Measurements from ENCODE around the gene RTBDN. TPM values are rescaled to one million over a fixed set of nuclear protein-coding genes. Genes with fewer than 3 reads are reported as not detected.

RTBDN gene
- polyA plus RNA-seq, 1 of the 3 experiments (the other 2 are of a cell fraction): 0.72 TPM

DNA sequence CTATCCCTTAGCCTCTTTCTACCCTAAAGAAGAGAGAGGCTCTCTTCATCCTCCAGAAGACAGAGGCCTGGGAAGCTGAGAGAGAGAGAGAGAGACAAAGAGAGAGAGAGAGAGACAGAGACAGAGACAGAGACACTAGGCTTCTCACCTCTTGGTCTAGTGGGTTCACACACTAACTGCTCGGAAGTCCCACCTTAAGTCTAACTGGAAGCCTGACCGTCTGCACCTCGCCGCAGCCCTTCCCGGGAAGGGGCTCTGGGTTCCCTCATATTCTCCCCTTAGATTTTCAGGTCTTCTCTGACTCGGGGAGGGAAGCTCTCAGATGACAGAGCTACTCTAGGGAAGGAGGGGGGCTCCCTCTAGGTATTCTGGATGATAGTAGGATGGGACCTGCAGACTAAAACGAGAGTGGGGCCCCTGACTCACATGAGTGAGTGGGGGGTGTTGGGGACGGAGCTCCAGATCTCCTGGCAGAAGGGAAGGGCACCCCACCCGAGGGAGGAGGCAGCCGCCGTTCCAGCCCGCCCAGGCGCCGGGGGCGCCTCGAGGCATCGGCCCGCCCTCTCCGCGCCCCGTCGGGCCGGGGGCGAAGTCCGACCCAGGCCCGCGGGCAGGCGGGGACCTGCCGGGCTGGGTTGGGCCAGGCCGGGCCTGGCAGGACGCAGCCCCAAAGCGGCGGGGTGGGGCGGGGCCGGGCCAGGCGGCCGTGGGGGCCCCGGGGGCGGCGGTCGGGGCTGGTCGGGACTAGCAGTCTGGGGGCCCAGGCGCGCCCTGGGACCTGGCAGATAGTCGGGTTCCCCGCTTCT, 45.1 kb downstream of the RTBDN start:
- Histone ChIP-seq H3K9me3 (no peaks in the 10 kb centered on the region), H3K4me2 (peak overlapping the region; percentile 88), H3F3A (replicated peaks; ENCODE audit: insufficient read depth) (peaks cover 60% of the 10 kb centered on the region), H3K79me2 (ENCODE audit: insufficient read depth) (peaks cover 20% of the 10 kb centered on the region), H3K9me2 (no peaks in the 10 kb centered on the region), H3K4me3 (ENCODE audit: low read depth in 2 of 2, low read length in 1 of 2) (peak overlapping the region; percentile 37 to 80; a peak in 3 of 4 replicates), H3K36me3 (replicated peaks in 1 of 2; ENCODE audit: control insufficient read depth in 1 of 2, insufficient read depth in 2 of 2, low read length in 1 of 2) (peaks cover 0 to 6% of the 10 kb centered on the region in 2 experiments), H2AFZ (ENCODE audit: low read depth) (peak overlapping the region; percentile 63; the same call in 1 of the 2 replicates), H3K4me1 (ENCODE audit: control insufficient read depth in 1 of 2, insufficient read depth in 2 of 2, low read depth in 1 of 2, low read length in 1 of 2) (peaks cover 38 to 58% of the 10 kb centered on the region in 2 experiments), H4K20me1 (ENCODE audit: insufficient read depth) (peaks cover 17% of the 10 kb centered on the region), H3K9ac (peak overlapping the region; percentile 95), H3K27me3 (ENCODE audit: insufficient read depth) (no peaks in the 10 kb centered on the region), H3K27ac (ENCODE audit: low read depth in 2 of 2, low read length in 1 of 2) (peak overlapping the region; percentile 96 to 97)
- no peak for DNase-seq
- TF ChIP-seq ELF1 (IDR thresholded peaks at IDR 0.05) (no peak), CHD2 (IDR thresholded peaks at IDR 0.05; ENCODE audit: low read length, partially characterized antibody) (no peak), FOXJ3 (CRISPR knock-in tag; IDR thresholded peaks at IDR 0.05) (no peak), SIN3A (IDR thresholded peaks at IDR 0.05; ENCODE audit: borderline replicate concordance, low read depth, low read length) (no peak), NRF1 (IDR thresholded peaks at IDR 0.05; ENCODE audit: low read depth, low read length) (no peak), GABPA (IDR thresholded peaks at IDR 0.05; ENCODE audit: low read depth) (no peak), MXI1 (IDR thresholded peaks at IDR 0.05; ENCODE audit: low read depth, low read length) (no peak)
- WGBS (ENCODE audit: low lambda C conversion rate): 11% methylated on average over 12 of the region's 46 CpGs
- ChIA-PET POLR2A (interaction anchor here (0.7 to 1.1 kb wide), 3 partner anchors 10 to 67 kb away, joined by 3 to 5 read pairs (median 4); no protein-coding TSS in a partner anchor), CTCF (interaction anchor here (1.1 to 17.1 kb wide), 5 partner anchors 12 to 58 kb away, joined by 3 to 321 read pairs (median 14); no protein-coding TSS in a partner anchor)

DNA sequence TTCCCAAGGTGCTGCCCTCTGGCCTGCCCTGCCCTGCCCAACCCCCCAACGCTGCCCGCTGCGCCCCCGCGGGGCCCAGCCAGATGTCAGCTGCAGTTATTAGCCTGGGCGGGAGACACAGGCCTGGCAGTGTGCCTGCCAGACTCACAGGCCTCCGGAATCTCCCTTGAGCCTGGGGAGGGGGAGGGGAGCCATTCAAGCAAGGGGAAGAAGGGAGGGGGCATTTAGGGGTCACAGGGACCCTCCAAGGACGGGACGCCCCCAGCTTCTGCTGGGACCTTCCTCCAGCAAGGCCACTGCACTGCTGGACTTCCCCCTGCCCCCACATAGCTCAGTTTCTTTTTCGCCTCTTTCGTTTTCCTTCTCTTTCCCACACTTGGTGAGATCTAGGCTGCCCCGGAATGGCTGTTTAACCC, 45.7 kb downstream of the RTBDN start:
- POLR2A ChIA-PET: interaction anchor here (0.7 to 1.1 kb wide), 4 partner anchors 10 to 66 kb away, joined by 3 to 5 read pairs (median 4); no protein-coding TSS in a partner anchor
- Histone ChIP-seq H3K36me3 (replicated peaks in 1 of 2; ENCODE audit: control insufficient read depth in 1 of 2, insufficient read depth in 2 of 2, low read length in 1 of 2) (peaks cover 0 to 6% of the 10 kb centered on the region in 2 experiments), H2AFZ (ENCODE audit: low read depth) (peak overlapping the region; percentile 53; the same call in 1 of the 2 replicates), H4K20me1 (ENCODE audit: insufficient read depth) (peaks cover 17% of the 10 kb centered on the region), H3K9me3 (no peaks in the 10 kb centered on the region), H3K9me2 (no peaks in the 10 kb centered on the region), H3K27ac (ENCODE audit: low read depth in 2 of 2, low read length in 1 of 2) (peak overlapping the region; percentile 96 to 97), H3K79me2 (ENCODE audit: insufficient read depth) (peaks cover 20% of the 10 kb centered on the region), H3K9ac (peak overlapping the region; percentile 66), H3K4me3 (ENCODE audit: low read depth in 2 of 2, low read length in 1 of 2) (peak overlapping the region; percentile 37 to 80; a peak in 2 of 4 replicates), H3K4me2 (peak overlapping the region; percentile 88), H3F3A (replicated peaks; ENCODE audit: insufficient read depth) (peaks cover 60% of the 10 kb centered on the region), H3K27me3 (ENCODE audit: insufficient read depth) (no peaks in the 10 kb centered on the region), H3K4me1 (ENCODE audit: control insufficient read depth in 1 of 2, insufficient read depth in 2 of 2, low read depth in 1 of 2, low read length in 1 of 2) (peaks cover 39 to 61% of the 10 kb centered on the region in 2 experiments)
- 3% methylated on average over 8 of the region's 12 CpGs for WGBS (ENCODE audit: low lambda C conversion rate)
- CTCF ChIA-PET: interaction anchor here (1.1 to 17.1 kb wide), 6 partner anchors 11 to 59 kb away, joined by 3 to 321 read pairs (median 9); no protein-coding TSS in a partner anchor
- DNase-seq: peak; percentile 88
- TF ChIP-seq SIN3A (IDR thresholded peaks at IDR 0.05; ENCODE audit: borderline replicate concordance, low read depth, low read length): no peak
- peak; percentile 92 for TF ChIP-seq TCF12 (IDR thresholded peaks at IDR 0.05)
- TF ChIP-seq, protein P1, sequence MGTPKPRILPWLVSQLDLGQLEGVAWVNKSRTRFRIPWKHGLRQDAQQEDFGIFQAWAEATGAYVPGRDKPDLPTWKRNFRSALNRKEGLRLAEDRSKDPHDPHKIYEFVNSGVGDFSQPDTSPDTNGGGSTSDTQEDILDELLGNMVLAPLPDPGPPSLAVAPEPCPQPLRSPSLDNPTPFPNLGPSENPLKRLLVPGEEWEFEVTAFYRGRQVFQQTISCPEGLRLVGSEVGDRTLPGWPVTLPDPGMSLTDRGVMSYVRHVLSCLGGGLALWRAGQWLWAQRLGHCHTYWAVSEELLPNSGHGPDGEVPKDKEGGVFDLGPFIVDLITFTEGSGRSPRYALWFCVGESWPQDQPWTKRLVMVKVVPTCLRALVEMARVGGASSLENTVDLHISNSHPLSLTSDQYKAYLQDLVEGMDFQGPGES (IDR thresholded peaks at IDR 0.05; ENCODE audit: low read depth, low read length): no peak
- TF ChIP-seq, protein P2, sequence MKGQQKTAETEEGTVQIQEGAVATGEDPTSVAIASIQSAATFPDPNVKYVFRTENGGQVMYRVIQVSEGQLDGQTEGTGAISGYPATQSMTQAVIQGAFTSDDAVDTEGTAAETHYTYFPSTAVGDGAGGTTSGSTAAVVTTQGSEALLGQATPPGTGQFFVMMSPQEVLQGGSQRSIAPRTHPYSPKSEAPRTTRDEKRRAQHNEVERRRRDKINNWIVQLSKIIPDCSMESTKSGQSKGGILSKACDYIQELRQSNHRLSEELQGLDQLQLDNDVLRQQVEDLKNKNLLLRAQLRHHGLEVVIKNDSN (IDR thresholded peaks at IDR 0.05; ENCODE audit: borderline replicate concordance, low read depth): no peak
- TF ChIP-seq RFX5 (IDR thresholded peaks at IDR 0.05; ENCODE audit: low read length): no peak
- TF ChIP-seq RAD21 (IDR thresholded peaks at IDR 0.05; ENCODE audit: low read length): peak; percentile 17; the same call in 1 of the 2 replicates
- no peak for TF ChIP-seq TAF1 (IDR thresholded peaks at IDR 0.05; ENCODE audit: borderline replicate concordance, low read depth, low read length)
- TF ChIP-seq, protein P3, sequence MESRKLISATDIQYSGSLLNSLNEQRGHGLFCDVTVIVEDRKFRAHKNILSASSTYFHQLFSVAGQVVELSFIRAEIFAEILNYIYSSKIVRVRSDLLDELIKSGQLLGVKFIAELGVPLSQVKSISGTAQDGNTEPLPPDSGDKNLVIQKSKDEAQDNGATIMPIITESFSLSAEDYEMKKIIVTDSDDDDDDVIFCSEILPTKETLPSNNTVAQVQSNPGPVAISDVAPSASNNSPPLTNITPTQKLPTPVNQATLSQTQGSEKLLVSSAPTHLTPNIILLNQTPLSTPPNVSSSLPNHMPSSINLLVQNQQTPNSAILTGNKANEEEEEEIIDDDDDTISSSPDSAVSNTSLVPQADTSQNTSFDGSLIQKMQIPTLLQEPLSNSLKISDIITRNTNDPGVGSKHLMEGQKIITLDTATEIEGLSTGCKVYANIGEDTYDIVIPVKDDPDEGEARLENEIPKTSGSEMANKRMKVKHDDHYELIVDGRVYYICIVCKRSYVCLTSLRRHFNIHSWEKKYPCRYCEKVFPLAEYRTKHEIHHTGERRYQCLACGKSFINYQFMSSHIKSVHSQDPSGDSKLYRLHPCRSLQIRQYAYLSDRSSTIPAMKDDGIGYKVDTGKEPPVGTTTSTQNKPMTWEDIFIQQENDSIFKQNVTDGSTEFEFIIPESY (IDR thresholded peaks at IDR 0.05; ENCODE audit: borderline replicate concordance, low read depth): no peak
- TF ChIP-seq NFIC (IDR thresholded peaks at IDR 0.05; ENCODE audit: borderline replicate concordance): peak; percentile 94
- TF ChIP-seq EZH2phosphoT487 (IDR thresholded peaks at IDR 0.05; ENCODE audit: borderline replicate concordance, low read depth): no peak
- TF ChIP-seq MXI1 (IDR thresholded peaks at IDR 0.05; ENCODE audit: low read depth, low read length): no peak
- TF ChIP-seq, protein P4, sequence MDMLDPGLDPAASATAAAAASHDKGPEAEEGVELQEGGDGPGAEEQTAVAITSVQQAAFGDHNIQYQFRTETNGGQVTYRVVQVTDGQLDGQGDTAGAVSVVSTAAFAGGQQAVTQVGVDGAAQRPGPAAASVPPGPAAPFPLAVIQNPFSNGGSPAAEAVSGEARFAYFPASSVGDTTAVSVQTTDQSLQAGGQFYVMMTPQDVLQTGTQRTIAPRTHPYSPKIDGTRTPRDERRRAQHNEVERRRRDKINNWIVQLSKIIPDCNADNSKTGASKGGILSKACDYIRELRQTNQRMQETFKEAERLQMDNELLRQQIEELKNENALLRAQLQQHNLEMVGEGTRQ (IDR thresholded peaks at IDR 0.05; ENCODE audit: borderline replicate concordance, low read depth, low read length): no peak
- no peak for TF ChIP-seq MEF2A (IDR thresholded peaks at IDR 0.05; ENCODE audit: borderline replicate concordance, low read depth)
- peak; percentile 87 for TF ChIP-seq RCOR1 (IDR thresholded peaks at IDR 0.05; ENCODE audit: low read length)
- peak; percentile 64 to 85; a peak in 3 of 4 replicates for TF ChIP-seq EP300 (IDR thresholded peaks at IDR 0.05; ENCODE audit: borderline replicate concordance in 1 of 2, low read depth in 1 of 2, low read length in 1 of 2)
- peak; percentile 71 for TF ChIP-seq POLR2AphosphoS5 (IDR thresholded peaks at IDR 0.05; ENCODE audit: low read depth, low read length)

Data from SK-N-SH (cell line).